Epidermal melanocyte (primary cell): ENCODE results near the gene TXN2.
"Not testable (repeated sequence)": the region's sequence is repeated elsewhere in the genome, so short reads cannot be mapped to it uniquely, and the experiment has no call there.

Experiments used
- DNase-seq: peaks from one replicate; pipeline ENCODE4 v3.0.0; 2011; ENCODE audit warnings: low spot score; ENCODE audit not compliant: insufficient read length

The TXN2 gene, protein sequence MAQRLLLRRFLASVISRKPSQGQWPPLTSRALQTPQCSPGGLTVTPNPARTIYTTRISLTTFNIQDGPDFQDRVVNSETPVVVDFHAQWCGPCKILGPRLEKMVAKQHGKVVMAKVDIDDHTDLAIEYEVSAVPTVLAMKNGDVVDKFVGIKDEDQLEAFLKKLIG

DNA sequence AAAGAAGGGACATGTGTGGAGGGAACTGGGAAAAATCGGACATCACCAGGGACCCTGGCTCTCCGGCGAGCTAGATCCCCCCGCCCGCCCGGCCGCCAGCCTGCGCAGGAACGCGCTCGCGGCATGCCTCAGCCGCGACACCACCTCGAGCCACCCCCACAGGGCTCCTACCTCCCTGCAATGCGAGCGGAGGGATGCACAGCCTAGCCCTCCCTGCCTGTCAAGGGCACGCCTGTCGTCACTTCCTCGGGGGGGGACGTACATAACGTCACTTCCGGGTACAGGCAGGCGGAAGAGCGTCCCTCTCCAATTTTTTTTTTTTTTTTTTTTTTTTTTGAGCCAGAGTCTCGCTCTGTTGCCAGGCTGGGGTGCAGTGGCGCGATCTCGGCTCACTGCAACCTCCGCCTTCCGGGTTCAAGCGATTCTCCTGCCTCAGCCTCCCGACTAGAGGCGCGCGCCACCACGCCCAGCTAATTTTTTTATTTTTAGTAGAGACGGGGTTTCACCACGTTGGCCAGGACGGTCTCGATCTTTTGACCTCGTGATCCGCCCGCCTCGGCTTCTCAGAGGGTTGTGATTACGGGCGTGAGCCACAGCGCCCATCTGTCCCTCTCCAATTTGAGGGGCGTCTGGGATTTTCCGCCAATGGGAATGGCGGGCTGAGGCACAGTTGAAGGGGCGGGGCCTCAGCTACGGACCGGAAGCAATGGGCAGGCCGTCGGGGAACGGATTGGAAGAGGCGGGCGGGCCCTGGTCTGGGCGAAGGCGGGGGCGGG is at the start of gene TXN2:
TXN2 (minus strand) TSS at position 248 of the 776 bp plus-strand sequence. CDS start 803 bp downstream, outside the sequence.
- peak; percentile 89 for DNase-seq

DNA sequence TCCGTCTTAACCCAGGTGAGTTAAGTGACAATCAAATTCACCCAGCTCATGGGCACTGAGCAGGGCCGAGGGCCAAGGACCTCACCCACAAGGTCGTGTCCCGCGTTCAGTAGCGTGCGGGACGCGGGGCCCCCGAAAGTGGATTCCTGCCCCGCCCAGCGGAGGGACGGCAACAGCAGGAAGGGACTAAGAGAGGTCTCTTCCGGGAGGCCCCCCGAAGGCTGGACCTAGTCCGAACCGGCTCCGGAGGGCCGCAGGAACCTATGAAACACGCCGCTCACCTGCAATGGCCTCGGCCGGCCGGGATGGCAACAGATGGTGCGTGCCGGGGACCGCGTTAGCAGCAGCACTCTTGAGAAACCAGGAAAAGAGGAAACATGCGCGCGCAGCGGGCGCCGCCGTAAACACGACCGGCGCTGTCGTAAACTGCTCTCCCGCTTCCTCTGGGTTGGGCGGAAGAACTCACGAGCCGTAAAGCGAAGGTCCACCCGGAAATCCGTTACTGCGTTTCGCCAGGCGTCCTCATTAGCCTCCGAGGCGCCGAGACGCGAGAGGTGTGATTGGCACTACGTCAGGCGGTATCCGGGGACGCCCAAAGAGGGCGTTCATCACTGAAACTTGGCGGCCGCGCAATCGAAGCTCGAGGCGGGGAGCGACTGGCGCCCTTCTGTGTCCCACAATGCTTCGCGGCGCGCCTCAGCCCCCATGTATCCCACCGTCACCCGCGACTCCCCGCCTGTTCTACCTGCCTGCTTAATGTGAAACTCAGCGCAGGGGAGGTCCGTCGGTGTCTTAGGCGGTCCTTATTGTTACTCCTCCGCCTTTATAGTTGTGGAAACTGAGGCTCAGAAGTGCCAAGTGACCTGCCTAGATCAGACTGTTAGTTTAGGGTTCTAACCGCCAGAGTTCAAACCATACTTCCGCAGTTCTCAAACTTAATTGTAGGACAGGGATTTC is 47.6 kb upstream of the TXN2 start, which contains the start of gene EIF3D:
EIF3D (minus strand) TSS at position 372 of the 957 bp plus-strand sequence. CDS start 3,045 bp downstream, outside the sequence.
- peak; percentile 64 for DNase-seq

DNA sequence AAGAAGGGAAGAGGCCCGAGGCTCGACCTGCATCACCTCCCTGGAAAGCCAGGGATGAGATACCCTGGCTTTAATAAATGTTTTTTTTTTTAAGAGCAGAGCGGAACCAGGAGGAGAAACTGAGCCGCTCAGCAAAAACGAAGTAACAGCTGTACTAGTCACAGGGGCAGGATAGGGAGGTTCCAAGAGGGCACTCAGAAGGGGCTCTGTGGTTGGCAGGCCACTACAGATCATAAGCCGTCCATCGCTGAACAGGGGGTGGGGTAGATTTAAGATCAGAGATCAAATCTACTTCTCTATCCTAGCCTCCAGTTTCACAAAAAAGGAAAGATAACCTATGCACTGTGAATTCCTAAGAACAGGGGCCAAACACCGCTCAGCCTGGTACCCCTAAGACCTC is 46.9 kb upstream of the TXN2 start:
- no peak for DNase-seq

DNA sequence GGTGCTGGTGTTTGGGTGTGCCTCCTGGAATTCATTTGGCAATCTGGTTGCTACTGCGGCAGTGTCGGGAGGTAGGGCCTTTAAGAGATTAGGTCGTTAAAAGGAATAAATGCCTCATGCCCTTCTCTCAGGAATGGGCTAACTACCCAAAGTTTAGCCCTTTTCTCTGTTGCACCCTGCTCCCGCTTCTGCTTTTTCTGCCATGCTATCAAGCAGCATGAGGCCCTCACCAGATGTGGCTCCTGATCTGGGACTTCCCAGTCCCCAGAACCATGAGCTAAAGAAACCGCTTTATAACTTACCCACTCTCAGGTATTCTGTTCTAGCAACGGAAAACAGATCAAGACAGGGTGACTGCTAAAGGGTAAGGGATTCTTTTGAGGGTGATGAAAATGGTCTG is 41.2 kb upstream of the TXN2 start:
- no peak for DNase-seq

DNA sequence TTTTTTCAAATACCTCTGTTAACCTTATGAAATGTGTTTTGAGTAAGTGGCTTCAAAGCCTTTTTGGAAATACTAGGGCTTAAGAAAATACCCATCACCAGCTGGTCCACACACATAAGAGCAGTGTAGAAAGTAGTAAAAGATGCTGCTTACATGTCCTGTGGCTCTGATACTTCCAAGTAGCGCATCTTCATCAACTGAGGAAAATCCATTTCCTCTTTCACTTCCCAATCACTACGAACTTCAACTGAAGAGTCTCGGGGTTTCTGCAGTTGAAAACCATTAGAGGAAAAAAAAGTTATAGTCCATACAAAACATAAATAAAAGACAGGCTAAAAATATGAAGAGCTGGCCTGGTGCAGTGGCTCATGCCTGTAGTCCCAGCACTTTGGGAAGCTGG is 39.0 kb upstream of the TXN2 start:
- no peak for DNase-seq

DNA sequence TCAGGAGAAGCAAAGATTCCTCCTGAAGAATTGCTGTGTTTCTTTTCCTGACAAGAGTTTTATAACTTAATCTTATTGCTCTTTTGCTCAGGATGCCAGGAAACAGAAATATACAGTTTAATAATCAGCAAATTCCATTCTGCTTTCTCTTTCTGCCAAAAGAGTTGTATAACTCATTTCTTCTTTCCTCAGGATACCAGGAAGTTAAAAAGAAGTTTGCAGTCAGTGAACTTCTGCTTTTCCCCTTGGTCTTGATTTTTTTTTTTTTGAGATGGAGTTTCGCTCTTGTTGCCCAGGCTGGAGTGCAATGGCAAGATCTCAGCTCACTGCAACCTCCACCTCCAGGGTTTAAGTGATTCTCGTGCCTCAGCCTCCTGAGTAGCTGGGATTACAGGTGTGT is 38.5 kb upstream of the TXN2 start:
- not testable (repeated sequence) for DNase-seq

DNA sequence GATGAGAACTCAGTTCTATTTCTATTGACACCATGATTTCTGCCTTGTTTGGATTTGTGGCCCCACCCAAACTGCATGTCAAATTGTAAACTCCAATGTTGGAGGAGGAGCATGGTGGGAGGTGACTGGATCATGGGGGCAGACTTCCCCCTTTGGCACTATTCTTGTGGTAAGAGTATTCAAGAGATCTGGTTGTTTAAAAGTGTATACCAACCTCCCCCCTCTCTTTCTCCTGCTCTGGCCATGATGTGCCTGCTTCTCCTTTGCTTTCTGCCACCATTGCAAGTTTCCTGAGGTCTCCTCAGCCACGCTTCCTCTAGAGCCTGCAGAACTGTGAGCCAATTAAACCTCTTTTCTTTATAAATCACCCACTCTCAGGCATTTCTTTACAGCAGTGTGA is 33.3 kb upstream of the TXN2 start:
- no peak for DNase-seq

DNA sequence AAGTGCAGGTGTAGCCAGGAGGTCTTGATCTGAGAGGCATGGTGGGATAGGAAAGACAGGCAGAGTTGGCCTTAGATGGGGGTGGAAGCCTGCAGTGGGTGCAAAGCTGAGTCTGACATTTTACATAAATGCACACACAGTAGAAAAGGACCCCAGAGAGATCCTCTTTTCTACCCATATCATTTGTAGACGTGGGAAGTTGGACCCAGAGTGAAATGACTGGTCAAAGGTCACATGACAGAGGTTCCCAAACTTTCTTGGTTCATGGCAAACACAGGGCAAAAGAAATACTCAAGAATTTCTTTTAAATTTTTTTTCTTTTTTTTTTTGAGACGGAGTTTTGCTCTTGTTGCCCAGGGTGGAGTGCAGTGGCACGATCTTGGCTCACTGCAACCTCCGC is 31.6 kb upstream of the TXN2 start:
- DNase-seq: no peak

DNA sequence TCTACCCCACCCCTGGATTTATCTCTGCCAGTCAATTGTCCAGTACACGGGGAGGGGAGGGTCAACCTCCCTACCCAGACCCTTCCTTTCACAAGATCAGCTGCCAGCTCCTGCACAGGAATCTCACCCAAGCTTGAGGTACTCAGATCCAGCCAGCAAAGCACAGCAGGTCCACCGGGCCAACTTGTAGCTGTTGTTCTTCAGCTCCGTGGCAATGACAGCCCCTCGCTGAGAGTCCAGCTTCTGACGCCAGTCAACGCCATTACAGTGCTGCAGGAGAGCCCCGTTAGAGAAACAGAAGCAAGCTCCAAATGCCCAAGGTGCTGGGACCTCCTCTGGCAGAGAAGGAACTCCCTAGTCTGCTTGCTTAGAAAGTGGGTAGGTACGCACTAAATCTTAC is 30.9 kb upstream of the TXN2 start:
- DNase-seq: no peak

DNA sequence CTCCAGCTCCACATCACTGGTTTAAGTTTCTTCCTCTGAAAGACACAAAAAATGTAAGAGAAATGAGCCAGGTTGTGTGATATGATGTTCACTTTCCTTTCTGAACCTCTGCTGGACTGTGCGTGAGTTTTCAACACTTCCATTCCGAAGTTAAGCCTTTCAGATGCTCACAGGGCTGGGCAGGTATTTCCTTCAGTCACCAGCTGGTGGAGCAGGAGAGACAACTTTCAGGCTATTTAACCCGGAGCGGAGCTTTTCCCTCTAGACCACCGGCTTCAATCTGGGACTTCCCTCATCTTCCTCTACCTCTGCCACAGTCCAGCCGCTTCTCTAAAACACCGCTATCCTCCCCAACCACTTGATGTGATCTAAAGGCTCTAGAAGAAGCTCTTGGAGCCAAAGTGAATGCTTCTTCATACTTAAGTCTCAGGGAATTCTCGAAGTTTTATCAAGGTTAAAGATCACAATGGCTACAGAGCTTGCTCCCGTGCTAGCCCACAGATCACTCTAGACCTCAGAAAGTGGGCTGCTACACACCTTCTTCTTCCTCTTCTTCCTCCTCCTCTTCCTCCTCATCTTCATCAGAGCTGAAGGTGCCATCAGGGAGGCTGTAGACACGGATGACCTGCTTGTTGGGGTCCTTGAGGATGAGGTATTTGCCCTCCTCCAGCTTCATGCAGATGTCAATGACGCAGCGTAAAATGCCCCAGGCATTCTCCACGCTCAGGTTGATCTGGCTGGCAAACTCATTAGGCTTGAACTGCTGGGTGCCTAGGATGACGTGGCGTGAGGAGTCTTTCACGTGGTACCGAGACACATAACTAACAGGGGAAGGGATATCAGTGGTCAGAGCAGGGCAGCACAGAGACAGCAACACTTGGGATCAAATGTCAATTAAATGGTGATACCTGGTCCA is 29.8 kb upstream of the TXN2 start:
- DNase-seq: no peak

DNA sequence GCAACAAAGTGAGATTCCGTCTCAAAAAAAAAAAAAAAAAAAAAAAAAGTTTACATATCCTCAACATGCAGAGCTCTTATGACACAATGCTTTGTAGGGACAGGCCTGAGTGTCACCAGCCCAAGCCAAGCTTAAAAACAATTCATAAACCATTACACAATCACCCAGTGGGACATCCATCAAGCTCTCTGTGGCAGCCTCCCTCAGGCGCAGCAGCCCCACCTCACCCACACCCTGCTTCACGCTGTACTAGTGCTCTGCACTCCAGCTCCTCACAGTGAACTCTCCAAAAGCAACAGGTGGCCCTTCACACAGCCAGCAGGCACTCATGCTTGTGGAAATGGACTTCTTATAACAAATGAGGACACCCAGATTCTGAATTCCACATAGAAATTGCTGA is 28.9 kb upstream of the TXN2 start:
- no peak for DNase-seq

DNA sequence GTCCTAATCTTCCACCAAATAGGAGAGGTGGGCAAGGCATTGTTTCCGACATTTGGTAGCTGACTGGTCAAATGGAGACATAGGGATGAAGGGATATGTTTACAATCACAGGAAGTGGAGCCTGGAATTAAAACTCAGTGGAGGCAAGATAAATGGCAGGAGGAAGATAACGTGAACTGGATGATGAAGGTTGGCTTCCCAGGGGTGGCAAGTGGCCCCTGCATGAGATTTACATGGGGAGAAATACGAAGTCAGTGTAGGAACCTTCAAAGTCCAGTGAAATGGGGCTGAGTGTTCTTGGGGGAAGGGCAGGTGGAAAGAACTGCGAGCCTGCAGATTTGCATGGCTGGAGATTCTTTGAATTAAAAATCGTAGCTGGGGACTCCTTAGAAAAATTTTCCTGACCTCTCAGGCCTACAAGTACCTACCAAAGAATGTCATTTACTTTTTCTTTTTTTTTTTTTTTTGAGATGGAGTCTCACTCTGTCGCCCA is 26.1 kb upstream of the TXN2 start:
- DNase-seq: no peak

DNA sequence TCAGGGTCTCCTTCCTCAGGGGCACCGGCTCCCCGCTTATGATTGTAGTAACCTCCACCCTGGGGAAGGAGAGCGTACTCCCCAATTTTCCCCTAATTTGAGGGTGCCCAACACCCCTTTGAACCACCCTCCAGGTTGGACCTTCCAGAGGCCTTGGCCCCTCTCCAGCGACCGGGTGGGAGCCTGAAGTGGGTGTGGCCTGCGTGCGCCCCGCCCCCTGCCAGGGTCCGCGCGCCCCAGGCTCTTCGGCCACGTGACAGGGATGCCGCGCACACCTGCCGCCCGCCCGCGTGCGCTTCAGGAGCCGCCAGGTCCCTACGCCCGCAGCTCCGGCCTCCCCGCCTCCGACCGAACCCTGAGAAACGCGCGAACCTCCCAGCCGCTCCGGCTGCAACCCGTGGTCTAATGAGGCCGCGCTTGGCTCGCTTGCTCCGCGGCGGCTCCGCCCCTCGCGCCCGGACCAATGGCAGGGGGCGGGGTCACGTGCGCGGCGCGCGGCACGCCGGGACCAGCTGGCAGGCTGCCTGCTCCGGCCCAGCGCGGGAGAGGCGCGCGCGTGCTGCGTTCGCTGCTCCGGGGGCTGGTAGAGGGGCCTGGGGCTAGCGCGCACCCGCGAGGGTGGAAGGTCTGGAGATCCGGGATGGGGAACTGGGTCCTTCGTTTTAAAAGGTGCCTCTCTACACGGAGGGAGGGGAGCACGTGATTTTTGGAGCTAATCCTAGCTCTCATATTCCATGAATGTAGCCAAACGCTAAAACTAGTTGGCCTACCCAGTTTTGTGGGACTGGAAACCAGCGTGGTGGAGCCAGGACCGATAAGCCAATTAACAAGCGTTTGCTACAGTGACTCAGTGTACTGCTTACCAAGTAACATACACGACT is 25.4 kb upstream of the TXN2 start, which contains the start of gene FOXRED2:
FOXRED2 (minus strand) TSS at position 404 of the 881 bp plus-strand sequence. CDS start 618 bp downstream, outside the sequence.
- DNase-seq: peak; percentile 98

DNA sequence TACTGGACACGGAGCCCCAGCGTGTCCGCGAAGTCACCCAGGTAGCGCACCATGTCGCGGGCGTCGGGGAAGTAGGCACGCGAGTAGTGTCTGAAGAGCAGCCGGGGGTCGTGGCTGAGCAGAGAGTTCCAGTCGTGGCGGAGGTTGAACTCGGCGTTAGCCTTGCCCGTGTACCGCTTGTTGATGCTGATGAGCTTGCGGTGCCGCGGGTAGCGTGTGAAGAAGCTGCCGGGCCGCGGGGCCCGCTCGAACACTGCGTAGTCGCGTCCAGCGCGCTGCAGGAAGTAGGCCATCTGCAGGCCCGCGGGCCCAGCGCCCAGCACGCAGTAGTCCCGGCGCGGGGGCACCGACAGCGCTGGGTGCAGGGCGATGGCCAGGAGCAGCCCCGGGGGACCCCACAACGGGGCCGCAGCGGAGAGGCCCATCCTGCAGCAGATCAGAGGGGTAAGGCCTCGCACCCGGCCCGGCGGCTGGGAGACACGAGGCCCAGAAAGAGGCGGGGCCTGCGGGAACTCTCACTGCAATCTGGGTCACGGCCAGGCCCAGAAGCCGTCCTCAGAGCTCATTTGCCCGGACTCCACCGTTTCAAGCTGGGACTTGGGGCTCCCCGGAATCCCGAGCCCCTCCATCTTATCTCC is 24.7 kb upstream of the TXN2 start:
- DNase-seq: no peak

DNA sequence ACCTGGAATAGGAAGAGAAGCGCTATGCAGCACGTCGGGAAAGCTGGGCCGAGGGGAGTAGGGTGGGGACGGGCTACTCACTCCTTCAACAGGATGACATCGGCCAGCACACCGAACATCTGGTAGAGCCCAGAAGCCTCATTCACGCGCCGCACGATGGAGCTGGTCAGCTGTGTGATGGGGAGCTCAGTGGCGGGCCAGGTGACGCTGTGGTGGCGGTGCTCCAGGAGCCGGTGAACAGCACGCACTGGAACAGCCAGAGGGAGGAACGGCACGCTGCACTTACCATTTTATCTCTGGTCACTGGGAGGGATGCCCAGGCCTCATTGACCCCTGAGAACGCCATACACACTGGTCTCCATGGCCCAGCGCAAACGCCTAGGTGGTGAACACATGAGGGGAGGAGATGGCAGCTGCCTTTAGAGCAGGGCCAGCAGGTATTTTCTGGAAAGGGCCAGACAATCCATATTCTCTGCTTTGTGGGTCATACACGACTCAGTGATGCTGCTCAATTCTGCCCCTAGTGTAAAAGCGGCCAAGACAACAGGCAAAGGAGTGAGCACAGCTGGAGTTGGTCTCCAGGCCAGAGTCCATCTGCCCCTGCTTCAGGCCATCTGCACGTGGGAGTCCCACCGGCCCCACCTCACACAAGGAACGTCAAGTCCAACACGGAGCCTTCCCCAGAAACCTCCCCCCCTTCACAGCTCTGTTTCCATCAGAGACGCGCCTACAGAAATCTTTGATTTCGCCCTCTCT is 16.6 kb upstream of the TXN2 start:
- no peak for DNase-seq

DNA sequence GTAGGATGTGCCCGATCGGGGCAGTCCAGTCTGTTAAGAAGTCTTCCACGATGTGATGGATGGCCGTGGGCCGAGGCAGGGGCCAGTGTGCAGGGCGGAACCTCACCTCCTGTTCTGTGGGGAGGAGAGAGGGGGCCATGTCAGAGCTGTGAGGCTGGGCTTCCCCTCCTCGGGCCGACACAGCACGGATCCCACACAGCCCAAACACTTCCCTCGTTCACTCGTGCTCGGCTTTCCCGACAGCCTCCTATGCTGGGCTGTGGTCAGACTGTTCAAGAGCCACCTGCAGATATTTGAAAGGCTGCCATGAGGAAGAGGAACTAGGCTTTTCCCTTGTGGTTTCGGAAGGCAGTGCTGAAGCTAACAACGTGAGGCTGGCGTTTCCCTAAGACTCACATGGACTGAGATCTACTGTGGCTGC is 12.3 kb upstream of the TXN2 start:
- DNase-seq: no peak

DNA sequence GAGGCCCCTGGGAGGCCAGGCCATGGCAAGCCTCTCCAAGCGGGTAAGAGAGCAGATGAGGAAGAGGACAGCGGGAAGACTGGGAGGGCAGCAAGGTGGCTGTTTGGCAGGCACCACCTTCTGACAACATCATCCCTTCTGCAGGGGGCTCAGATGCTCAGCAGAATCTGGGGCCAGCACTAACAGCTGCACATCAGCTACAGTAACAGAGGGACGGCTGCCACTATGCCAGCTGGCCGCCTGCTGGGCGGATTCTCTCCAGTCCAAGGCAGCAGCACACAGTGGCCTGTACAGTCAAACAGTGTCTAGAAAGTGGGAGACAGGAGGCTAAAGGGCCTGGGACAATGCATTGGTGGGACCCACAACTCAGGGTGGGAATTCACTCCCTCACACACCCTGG is 10.7 kb upstream of the TXN2 start:
- DNase-seq: no peak

DNA sequence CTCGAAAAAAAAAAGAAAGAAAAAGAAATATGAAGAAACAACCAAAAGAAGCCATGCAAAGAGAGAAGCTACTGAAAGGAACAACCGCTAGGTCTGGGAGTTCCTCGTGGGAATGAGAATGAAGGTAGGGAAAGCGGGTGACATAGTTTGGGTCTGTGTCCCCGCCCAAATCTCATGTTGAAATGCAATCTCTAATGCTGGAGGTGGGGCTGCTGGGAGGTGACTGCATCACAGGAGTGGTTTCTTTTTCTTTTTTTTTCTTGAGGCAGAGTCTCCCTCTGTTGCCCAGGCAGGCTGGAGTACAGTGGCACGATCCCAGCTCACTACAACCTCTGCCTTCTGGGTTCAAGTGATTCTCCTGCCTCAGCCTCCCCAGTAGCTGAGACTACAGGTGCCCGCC is 9.7 kb upstream of the TXN2 start:
- no peak for DNase-seq
